Activated T-helper 2 cell treated with anti-CD3 and anti-CD28 coated beads, Interferon-gamma antibody, Interleukin-2, Interleukin-4, amounts not matched to agents 10 μg/mL and 5 μg/mL and 100 μg/mL, durations not matched to agents 14 hours and 24 hours and 36 hours (primary cell): ENCODE results near the gene IFI30. TPM values are rescaled to one million over a fixed set of nuclear protein-coding genes. Genes with fewer than 3 reads are reported as not detected.

ENCODE experiments used
- DNase-seq: peaks from one replicate; pipeline ENCODE4 v3.0.0; 2021; ENCODE audit warnings: low spot score
- H3K27ac Mint-ChIP-seq: one replicate; pipeline ENCODE4 v1.8.0; 2021; ENCODE audit warnings: mixed read lengths
- H3K27me3 Mint-ChIP-seq: one replicate; pipeline ENCODE4 v1.8.0; 2021; ENCODE audit warnings: low read depth, mixed read lengths
- H3K36me3 Mint-ChIP-seq: one replicate; pipeline ENCODE4 v1.8.0; 2021; ENCODE audit warnings: low read depth, mixed read lengths
- H3K4me1 Mint-ChIP-seq: one replicate; pipeline ENCODE4 v1.8.0; 2021; ENCODE audit warnings: low read depth, mixed read lengths
- H3K4me3 Mint-ChIP-seq: one replicate; pipeline ENCODE4 v1.8.0; 2021; ENCODE audit warnings: low read depth, mild to moderate bottlenecking, moderate library complexity, mixed read lengths
- H3K9me3 Mint-ChIP-seq: one replicate; pipeline ENCODE4 v1.8.0; 2021; ENCODE audit warnings: mixed read lengths
- intact Hi-C: fragments of 100-400 bp; cut with micrococcal nuclease; formaldehyde crosslinking; loops from one replicate; pipeline ENCODE4 v1.15.1; 2023
- total RNA-seq: library from RNA; stranded (reverse); gene quantifications from 2 replicates; pipeline ENCODE4 v1.2.3, GENCODE V29; 2022

The IFI30 gene
- total RNA-seq, 1 donor from 2014 or later = 37.0 TPM

GRCh38 chr19:18143902-18144301 lies 29.7 kb upstream of the IFI30 start:
- Mint-ChIP-seq H3K4me3 (no peak overlapping the region), H3K4me1 (no peaks in the 10 kb centered on the region), H3K36me3 (peaks cover 58% of the 10 kb centered on the region), H3K27me3 (no peaks in the 10 kb centered on the region), H3K9me3 (no peaks in the 10 kb centered on the region), H3K27ac (no peak overlapping the region)
- DNase-seq = no peak
- intact Hi-C loops = no loop called here

- no peaks in the 10 kb centered on the region for H3K4me1 Mint-ChIP-seq
- H3K36me3 Mint-ChIP-seq = peaks cover 55% of the 10 kb centered on the region
- no peak overlapping the region for H3K27ac Mint-ChIP-seq
- no peaks in the 10 kb centered on the region for H3K27me3 Mint-ChIP-seq
- no peak overlapping the region for H3K4me3 Mint-ChIP-seq
- H3K9me3 Mint-ChIP-seq = no peaks in the 10 kb centered on the region
- intact Hi-C loops = no loop called here
- no peak for DNase-seq
These were observed 29.3 kb upstream of the IFI30 start for GRCh38 chr19:18144361-18144760.

GRCh38 chr19:18144906-18145305 lies 28.7 kb upstream of the IFI30 start:
- Mint-ChIP-seq H3K4me1 (no peaks in the 10 kb centered on the region), H3K36me3 (peaks cover 55% of the 10 kb centered on the region), H3K9me3 (no peaks in the 10 kb centered on the region), H3K27ac (no peak overlapping the region), H3K4me3 (no peak overlapping the region), H3K27me3 (no peaks in the 10 kb centered on the region)
- intact Hi-C loops = no loop called here
- no peak for DNase-seq

GRCh38 chr19:18145391-18145999 lies 28.1 kb upstream of the IFI30 start:
- no peak overlapping the region for H3K27ac Mint-ChIP-seq

GRCh38 chr19:18147396-18147795 lies 26.2 kb upstream of the IFI30 start:
- Mint-ChIP-seq H3K4me1 (peaks cover 5% of the 10 kb centered on the region), H3K9me3 (no peaks in the 10 kb centered on the region), H3K4me3 (no peak overlapping the region), H3K27me3 (no peaks in the 10 kb centered on the region), H3K36me3 (peaks cover 38% of the 10 kb centered on the region), H3K27ac (no peak overlapping the region)
- DNase-seq = no peak
- intact Hi-C loops = no loop called here

More at GRCh38 chr19:18145391-18145999, 28.1 kb upstream of the IFI30 start:
- intact Hi-C loops = no loop called here
- H3K4me3 Mint-ChIP-seq = no peak overlapping the region
- H3K4me1 Mint-ChIP-seq = no peaks in the 10 kb centered on the region
- H3K36me3 Mint-ChIP-seq = peaks cover 51% of the 10 kb centered on the region
- no peaks in the 10 kb centered on the region for H3K9me3 Mint-ChIP-seq
- no peaks in the 10 kb centered on the region for H3K27me3 Mint-ChIP-seq
- DNase-seq = no peak

- intact Hi-C loops = no loop called here
- peaks cover 27% of the 10 kb centered on the region for H3K36me3 Mint-ChIP-seq
- no peaks in the 10 kb centered on the region for H3K9me3 Mint-ChIP-seq
These were observed 24.0 kb upstream of the IFI30 start for GRCh38 chr19:18149596-18149975.

GRCh38 chr19:18150776-18151624 lies 22.6 kb upstream of the IFI30 start:
- no peaks in the 10 kb centered on the region for H3K27me3 Mint-ChIP-seq
- peaks cover 15% of the 10 kb centered on the region for H3K36me3 Mint-ChIP-seq
- no peak for DNase-seq
- peak overlapping the region; percentile 100 for H3K27ac Mint-ChIP-seq
- intact Hi-C loops = loop anchor here (5.0 kb wide), 1 partner anchor 204 kb away; no protein-coding TSS in a partner anchor
- peaks cover 20% of the 10 kb centered on the region for H3K4me1 Mint-ChIP-seq
- peak overlapping the region; percentile 93 for H3K4me3 Mint-ChIP-seq
- H3K9me3 Mint-ChIP-seq = no peaks in the 10 kb centered on the region

More at GRCh38 chr19:18149596-18149975, 24.0 kb upstream of the IFI30 start:
- H3K27ac Mint-ChIP-seq = no peak overlapping the region
- no peak for DNase-seq
- H3K27me3 Mint-ChIP-seq = no peaks in the 10 kb centered on the region
- peaks cover 17% of the 10 kb centered on the region for H3K4me1 Mint-ChIP-seq
- no peak overlapping the region for H3K4me3 Mint-ChIP-seq

- Mint-ChIP-seq H3K27ac (peak overlapping the region; percentile 100), H3K4me3 (peak overlapping the region; percentile 93), H3K9me3 (no peaks in the 10 kb centered on the region), H3K4me1 (peaks cover 22% of the 10 kb centered on the region), H3K36me3 (peaks cover 12% of the 10 kb centered on the region), H3K27me3 (no peaks in the 10 kb centered on the region)
- intact Hi-C loops = loop anchor here (1.0 to 5.0 kb wide), 3 partner anchors 33 to 205 kb away; partner anchors contain the start of gene MPV17L2
- DNase-seq = peak; percentile 97
These were observed 21.2 kb upstream of the IFI30 start for GRCh38 chr19:18152442-18152816.

GRCh38 chr19:18152817-18153555 lies 20.6 kb upstream of the IFI30 start, which contains the start of gene PIK3R2:
PIK3R2 (plus strand) TSS chr19:18153163; CDS start chr19:18155880, 2,717 bp downstream.
- no peaks in the 10 kb centered on the region for H3K9me3 Mint-ChIP-seq
- peaks cover 22% of the 10 kb centered on the region for H3K4me1 Mint-ChIP-seq
- no peaks in the 10 kb centered on the region for H3K27me3 Mint-ChIP-seq
- peaks cover 9% of the 10 kb centered on the region for H3K36me3 Mint-ChIP-seq
- H3K27ac Mint-ChIP-seq = peak within 1 kb of the TSS; percentile 100
- DNase-seq = peak; percentile 100
- intact Hi-C loops = loop anchor here (1.0 to 5.0 kb wide), 3 partner anchors 34 to 206 kb away; partner anchors contain the start of gene MPV17L2
- H3K4me3 Mint-ChIP-seq = peak within 1 kb of the TSS; percentile 93

- Mint-ChIP-seq H3K4me1 (peaks cover 22% of the 10 kb centered on the region), H3K27ac (peak overlapping the region; percentile 85), H3K36me3 (peaks cover 5% of the 10 kb centered on the region), H3K9me3 (no peaks in the 10 kb centered on the region), H3K4me3 (peak overlapping the region; percentile 88), H3K27me3 (no peaks in the 10 kb centered on the region)
- no peak for DNase-seq
- intact Hi-C loops = loop anchor here (2.0 to 5.0 kb wide), 2 partner anchors 39 to 206 kb away; partner anchors contain the start of gene MPV17L2
These were observed 20.0 kb upstream of the IFI30 start for GRCh38 chr19:18153556-18154134.

GRCh38 chr19:18155095-18156087 lies 18.2 kb upstream of the IFI30 start:
- Mint-ChIP-seq H3K9me3 (no peaks in the 10 kb centered on the region), H3K4me3 (peak overlapping the region; percentile 39), H3K36me3 (peaks cover 6% of the 10 kb centered on the region), H3K27me3 (no peaks in the 10 kb centered on the region), H3K4me1 (peaks cover 23% of the 10 kb centered on the region), H3K27ac (no peak overlapping the region)
- intact Hi-C loops = no loop called here
- DNase-seq = no peak
